ENCODE measurements around the gene TENM4.

DNA sequence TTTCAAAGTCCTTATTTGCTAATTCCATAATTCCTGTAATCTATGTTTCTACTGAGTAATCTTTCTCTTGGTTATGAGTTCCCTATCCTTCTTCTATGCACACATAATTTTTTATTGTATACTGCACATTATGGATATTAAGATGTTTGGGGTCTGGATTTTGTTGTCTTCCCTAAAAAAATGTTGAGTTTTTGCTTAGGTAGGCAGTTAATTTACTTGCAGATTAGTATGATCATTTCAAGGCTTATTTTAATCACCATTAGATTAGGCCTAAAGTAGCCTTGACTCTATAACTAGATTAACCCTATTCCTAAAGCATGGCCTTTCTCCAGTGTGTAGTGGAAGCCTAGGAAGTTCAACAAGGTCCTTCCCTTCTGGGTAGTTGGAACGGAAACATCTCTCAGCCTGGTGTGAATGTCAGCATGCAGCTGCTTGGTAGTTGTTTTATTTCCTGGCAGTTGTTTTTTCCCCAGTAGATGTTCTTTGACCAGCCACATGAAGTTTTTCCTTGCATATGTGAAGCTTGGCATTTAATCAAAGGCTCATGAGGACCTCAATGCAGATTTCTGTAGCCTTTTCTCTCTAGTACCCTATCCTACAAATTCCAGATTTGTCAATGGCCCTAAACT lies 446.9 kb downstream of the TENM4 start:
- no peak for TF ChIP-seq L3MBTL2 (conservative IDR thresholded peaks at IDR 0.05)
- TF ChIP-seq CTBP1 (IDR thresholded peaks at IDR 0.05; ENCODE audit: borderline replicate concordance) = no peak
- TF ChIP-seq BHLHE40 (IDR thresholded peaks at IDR 0.05; ENCODE audit: borderline replicate concordance) = no peak
- no peak for TF ChIP-seq TARDBP (IDR thresholded peaks at IDR 0.05)
- no peak for TF ChIP-seq LEF1 (IDR thresholded peaks at IDR 0.05; ENCODE audit: borderline replicate concordance)
- TF ChIP-seq SUZ12 (IDR thresholded peaks at IDR 0.05) = no peak
- no peak for TF ChIP-seq FOXK2 (IDR thresholded peaks at IDR 0.05)

Data from HEK293T (cell line).